RWPE1 (cell line): ENCODE results near the gene FRMD4A.

Experiments
- CTCF ChIA-PET: fragments of 350-600 bp; sonication (Branson Sonifier 250); formaldehyde crosslinking; extraction: SDS; loops from one replicate; lab custom pipeline; 2021; lab: Yijun Ruan, JAX
- POLR2A ChIA-PET: fragments of 400-600 bp; formaldehyde crosslinking; extraction: SDS; loops from one replicate; lab custom pipeline; 2020; ENCODE audit warnings: antibody characterized with exemption; ENCODE audit not compliant: low non-redundant PET; lab: Yijun Ruan, JAX
- DNase-seq: peaks from one replicate; pipeline ENCODE4 v3.0.0; 2012; ENCODE audit warnings: low spot score
- H3K27ac ChIP-seq: fragments of 450-650 bp; 2 replicates; pipeline ENCODE4 v1.5.1; 2017
- CTCF ChIP-seq: fragments of 450-650 bp; conservative IDR thresholded peaks from 2 replicates; pipeline ENCODE4 v1.5.1; 2017; ENCODE audit warnings: low read depth, mild to moderate bottlenecking

FRMD4A gene

GRCh38 chr10:13631594-13631993 lies 699.1 kb downstream of the FRMD4A start:
- no peak for DNase-seq
- ChIA-PET CTCF (no interaction called here), POLR2A (no interaction called here)
- TF ChIP-seq CTCF, result no peak
- no peak overlapping the region for H3K27ac ChIP-seq

DNA sequence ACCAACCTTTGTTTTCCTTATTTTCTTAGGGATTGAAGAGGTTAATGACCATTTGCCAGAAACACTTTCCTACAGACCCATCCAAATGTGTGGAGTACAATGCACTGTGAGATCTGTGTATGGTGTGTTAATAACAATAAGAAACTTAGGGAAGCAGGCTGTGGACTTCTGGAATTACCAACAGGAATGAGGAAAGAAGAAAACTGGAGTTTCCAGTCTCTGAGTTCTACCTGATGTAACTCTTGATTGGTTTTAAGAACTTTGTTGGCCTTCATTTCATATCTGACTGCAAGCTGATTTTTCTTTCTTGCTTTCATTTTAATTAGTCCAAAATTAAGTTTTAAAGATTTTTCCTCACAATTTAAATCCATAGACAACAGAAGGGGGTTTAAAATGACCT lies 700.5 kb downstream of the FRMD4A start:
- no peak overlapping the region for H3K27ac ChIP-seq
- CTCF ChIA-PET, result interaction anchor here (0.7 kb wide), 1 partner anchor 86 kb away, joined by 3 read pairs; no protein-coding TSS in a partner anchor
- TF ChIP-seq CTCF, result no peak
- DNase-seq, result no peak
- POLR2A ChIA-PET, result no interaction called here

DNA sequence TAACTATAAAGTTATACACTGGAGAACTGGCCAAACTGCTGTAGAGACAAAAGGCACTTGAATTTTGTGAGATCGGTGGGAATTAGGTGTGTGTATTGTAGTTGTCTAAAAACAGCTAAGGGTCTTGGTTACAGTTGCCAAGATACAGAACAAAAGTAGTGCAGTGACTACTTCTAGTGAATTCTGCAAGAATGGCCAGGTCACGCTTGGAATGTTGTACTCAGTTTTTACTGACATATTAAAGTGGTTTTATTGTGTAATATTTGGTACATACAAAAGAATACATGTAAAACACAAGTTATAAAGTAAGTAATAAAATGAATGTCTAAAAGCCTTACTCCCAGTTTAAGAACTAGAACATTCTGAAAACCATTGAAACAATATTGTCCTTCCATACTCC lies 701.6 kb downstream of the FRMD4A start:
- no peak overlapping the region for H3K27ac ChIP-seq
- ChIA-PET POLR2A (no interaction called here), CTCF (no interaction called here)
- no peak for TF ChIP-seq CTCF
- no peak for DNase-seq

- ChIA-PET POLR2A (no interaction called here), CTCF (no interaction called here)
- TF ChIP-seq CTCF, result no peak
- DNase-seq, result no peak
- H3K27ac ChIP-seq, result no peak overlapping the region
These were observed 702.1 kb downstream of the FRMD4A start for GRCh38 chr10:13628661-13629060.

DNA sequence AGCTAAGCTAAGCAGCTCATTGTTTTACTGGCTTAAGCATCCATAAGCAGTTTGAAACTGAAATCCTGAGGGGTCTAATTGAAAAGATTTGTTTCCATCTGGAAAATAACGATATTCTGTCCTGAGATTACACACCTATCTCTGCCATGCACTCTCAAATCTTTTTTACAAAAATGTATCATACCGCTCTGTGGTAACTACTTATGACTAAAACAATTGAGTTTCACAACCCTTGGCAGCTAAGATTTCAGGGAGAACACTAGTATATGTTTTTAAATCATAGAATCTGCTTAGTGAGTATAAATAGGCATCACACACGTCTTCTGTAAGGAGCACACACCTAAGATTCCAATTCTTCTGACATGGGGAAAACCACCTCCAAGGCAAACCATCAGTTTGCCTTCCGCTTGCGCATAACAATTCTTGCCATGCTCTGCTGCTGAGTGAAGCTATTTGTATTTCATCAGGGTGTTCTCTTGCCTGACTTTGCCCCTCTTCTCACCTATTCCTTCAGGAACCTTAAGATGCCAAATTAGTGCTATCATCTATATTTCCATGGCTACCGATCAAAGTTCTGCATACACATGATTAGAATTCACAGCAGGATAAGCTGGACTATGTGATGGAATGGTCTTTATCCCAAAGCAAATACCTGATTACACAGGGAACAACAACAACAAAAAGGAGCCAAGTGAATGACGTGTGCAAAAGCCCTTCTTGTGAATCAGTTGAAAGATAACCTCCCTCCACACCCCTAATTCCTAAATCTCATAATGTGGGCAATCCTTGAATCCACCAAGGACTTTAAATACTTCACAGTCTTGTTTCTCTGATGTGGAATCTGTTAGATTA lies 703.0 kb downstream of the FRMD4A start:
- CTCF ChIA-PET, result interaction anchor here (1.2 kb wide), 1 partner anchor 12 kb away, joined by 3 read pairs; no protein-coding TSS in a partner anchor
- H3K27ac ChIP-seq, result no peak overlapping the region
- no peak for TF ChIP-seq CTCF
- POLR2A ChIA-PET, result no interaction called here
- DNase-seq, result no peak

GRCh38 chr10:13624630-13625029 lies 706.1 kb downstream of the FRMD4A start:
- no peak for DNase-seq
- ChIA-PET POLR2A (no interaction called here), CTCF (no interaction called here)
- no peak for TF ChIP-seq CTCF
- H3K27ac ChIP-seq, result no peak overlapping the region
